Karpas-422 (cell line): ENCODE data around the gene TFPI. TPM values are rescaled to one million over a fixed set of nuclear protein-coding genes. Genes with fewer than 3 reads are reported as not detected.

Experiments used
- DNase-seq: peaks from one replicate; pipeline ENCODE4 v3.0.0-alpha.2; 2015
- H2AFZ ChIP-seq: fragments of 200-600 bp; sonication (generic); 2 replicates; pipeline ENCODE4 v1.6.1; 2014; ENCODE audit warnings: antibody characterized with exemption, low read length, mixed read lengths
- H3K27ac ChIP-seq: fragments of 200-600 bp; sonication (generic); 2 replicates; pipeline ENCODE4 v1.5.1; 2014; ENCODE audit warnings: mild to moderate bottlenecking, low read length, moderate library complexity
- H3K27me3 ChIP-seq: fragments of 200-600 bp; sonication (generic); 2 replicates; pipeline ENCODE4 v1.6.1; 2014; ENCODE audit warnings: low read length, mixed read lengths
- H3K36me3 ChIP-seq: fragments of 200-600 bp; sonication (generic); 2 replicates; pipeline ENCODE4 v1.6.1; 2014; ENCODE audit warnings: low read length, mixed read lengths; ENCODE audit not compliant: insufficient read depth
- H3K4me1 ChIP-seq: fragments of 200-600 bp; sonication (generic); 2 replicates; pipeline ENCODE4 v1.6.1; 2014; ENCODE audit warnings: mild to moderate bottlenecking, low read length, mixed read lengths
- H3K4me2 ChIP-seq: fragments of 200-600 bp; sonication (generic); 2 replicates; pipeline ENCODE4 v1.6.1; 2014; ENCODE audit warnings: low read length, low read depth, mild to moderate bottlenecking; ENCODE audit not compliant: poor library complexity, severe bottlenecking
- H3K4me3 ChIP-seq: fragments of 200-600 bp; sonication (generic); 2 replicates; pipeline ENCODE4 v1.5.1; 2014; ENCODE audit warnings: mild to moderate bottlenecking, antibody characterized with exemption, low read length, mixed read lengths
- H3K79me2 ChIP-seq: fragments of 200-600 bp; sonication (generic); 2 replicates; pipeline ENCODE4 v1.6.1; 2014; ENCODE audit warnings: mild to moderate bottlenecking, low read length, mixed read lengths
- H3K9ac ChIP-seq: fragments of 200-600 bp; sonication (generic); 2 replicates; pipeline ENCODE4 v1.6.0; 2014; ENCODE audit warnings: low read length
- H3K9me2 ChIP-seq: fragments of 200-600 bp; sonication (generic), shearing (Covaris generic); replicated peaks from 2 replicates; pipeline ENCODE4 v1.6.0; 2014; ENCODE audit warnings: mild to moderate bottlenecking, low read length, moderate library complexity; ENCODE audit not compliant: insufficient read depth
- H3K9me3 ChIP-seq: fragments of 300-700, 200-600 bp; sonication (generic); 2 replicates; pipeline ENCODE4 v1.6.1; 2014; ENCODE audit warnings: low read length, mixed read lengths
- H4K20me1 ChIP-seq: fragments of 200-600 bp; sonication (generic); 2 replicates; pipeline ENCODE4 v1.6.1; 2014; ENCODE audit warnings: mild to moderate bottlenecking, antibody characterized with exemption, low read length, low read depth; ENCODE audit not compliant: insufficient read depth
- total RNA-seq: library from RNA; depleted of rRNA; stranded (reverse); fragments of >200 nt; shearing (Covaris generic); gene quantifications from 2 replicates; pipeline ENCODE4 v1.2.3, GENCODE V29; 2014; ENCODE audit warnings: low replicate concordance

Gene TFPI
- total RNA-seq, 1 experiment from 2014 or later, result not detected

DNA sequence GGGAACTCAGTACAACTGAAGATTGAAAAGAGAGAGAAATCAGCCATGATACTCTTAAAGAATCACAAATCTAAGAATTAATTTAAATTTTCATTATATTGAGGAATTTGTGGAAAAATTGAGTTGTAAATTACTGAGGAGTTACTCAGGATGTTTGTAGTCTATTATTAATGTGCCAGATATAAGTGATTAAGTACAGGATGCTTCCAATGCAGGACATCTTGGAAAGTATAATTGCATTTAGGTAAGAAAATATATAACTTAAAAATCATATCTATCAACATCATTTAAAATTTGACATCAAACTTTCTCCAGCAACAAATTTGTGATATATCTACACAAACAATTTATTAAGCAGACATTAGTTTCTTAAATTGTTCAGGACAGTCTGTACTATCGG is 107.5 kb downstream of the TFPI start:
- Histone ChIP-seq H3K27ac (no peak overlapping the region), H3K79me2 (no peaks in the 10 kb centered on the region), H2AFZ (no peak overlapping the region; the same call in 1 of the 2 replicates), H3K27me3 (no peaks in the 10 kb centered on the region), H3K4me3 (no peak overlapping the region), H3K9ac (no peak overlapping the region), H3K4me2 (no peak overlapping the region), H4K20me1 (no peaks in the 10 kb centered on the region), H3K36me3 (no peaks in the 10 kb centered on the region), H3K9me2 (no peaks in the 10 kb centered on the region), H3K4me1 (no peaks in the 10 kb centered on the region), H3K9me3 (no peaks in the 10 kb centered on the region)
- no peak for DNase-seq

DNA sequence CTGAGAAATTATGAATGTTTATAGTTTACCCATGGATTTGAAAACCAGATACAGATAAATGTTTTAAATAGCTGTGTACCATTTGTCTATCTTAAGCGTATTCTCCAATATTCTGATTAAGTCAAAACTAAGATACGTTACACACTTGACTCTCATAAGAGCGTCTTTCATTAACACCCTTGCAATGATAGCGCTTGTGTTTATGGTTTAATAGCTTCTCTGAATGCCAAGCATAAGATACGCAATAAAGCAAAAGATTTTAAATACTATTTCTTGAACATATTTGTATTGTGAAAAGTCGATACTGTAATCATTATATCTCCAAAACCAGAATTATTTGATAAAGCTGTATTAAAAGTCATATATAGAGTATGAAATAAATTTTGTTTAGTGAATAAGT is 109.2 kb downstream of the TFPI start:
- no peaks in the 10 kb centered on the region for H3K9me2 ChIP-seq
- no peak overlapping the region for H3K4me2 ChIP-seq
- no peaks in the 10 kb centered on the region for H3K36me3 ChIP-seq
- no peak overlapping the region for H3K4me3 ChIP-seq
- H4K20me1 ChIP-seq, result no peaks in the 10 kb centered on the region
- no peaks in the 10 kb centered on the region for H3K79me2 ChIP-seq
- no peak overlapping the region for H3K9ac ChIP-seq
- DNase-seq, result no peak
- H3K27ac ChIP-seq, result no peak overlapping the region
- no peaks in the 10 kb centered on the region for H3K27me3 ChIP-seq
- no peaks in the 10 kb centered on the region for H3K9me3 ChIP-seq
- no peak overlapping the region for H2AFZ ChIP-seq
- no peaks in the 10 kb centered on the region for H3K4me1 ChIP-seq

DNA sequence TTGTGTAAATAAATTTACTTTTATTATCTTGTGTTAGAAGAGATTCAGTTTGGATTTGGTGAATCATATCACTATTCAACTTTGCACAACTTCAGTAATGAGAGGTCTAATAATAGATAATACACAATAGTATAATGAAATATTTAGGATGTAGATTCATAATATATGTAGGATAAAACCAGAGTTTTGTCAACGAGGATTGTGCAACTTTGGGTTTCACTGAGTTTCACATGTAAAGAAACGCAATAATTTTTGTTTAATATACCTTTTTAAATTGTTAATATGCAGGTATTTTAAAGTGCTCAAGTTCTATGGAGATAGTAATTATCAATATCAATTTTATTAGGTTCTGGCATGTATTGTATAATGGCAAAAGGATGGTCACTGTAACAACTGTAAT is 111.5 kb downstream of the TFPI start:
- no peak for DNase-seq
- Histone ChIP-seq H3K27ac (no peak overlapping the region), H3K4me1 (no peaks in the 10 kb centered on the region), H3K27me3 (no peaks in the 10 kb centered on the region), H3K9me2 (no peaks in the 10 kb centered on the region), H4K20me1 (no peaks in the 10 kb centered on the region), H3K9me3 (no peaks in the 10 kb centered on the region), H3K36me3 (no peaks in the 10 kb centered on the region), H3K4me3 (no peak overlapping the region), H2AFZ (no peak overlapping the region), H3K9ac (no peak overlapping the region), H3K79me2 (no peaks in the 10 kb centered on the region), H3K4me2 (no peak overlapping the region)

DNA sequence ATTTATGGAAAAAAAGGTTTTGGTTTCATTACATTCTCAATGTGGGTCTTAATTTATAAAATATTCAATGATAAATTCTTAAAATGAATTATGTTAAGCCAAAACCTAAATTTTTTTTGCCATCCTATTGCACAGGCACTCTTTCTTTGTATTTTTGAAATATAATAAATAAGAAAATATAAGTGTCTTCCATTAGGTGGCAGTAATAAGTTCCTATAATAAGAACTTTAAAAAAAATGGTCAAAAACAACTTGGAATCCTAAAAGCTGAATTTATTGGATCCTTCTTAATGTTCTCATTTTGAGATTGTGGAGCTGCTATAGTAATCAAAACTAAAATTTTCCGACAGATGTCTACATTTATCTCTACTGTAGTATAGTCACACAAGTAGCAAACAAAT is 111.9 kb downstream of the TFPI start:
- no peaks in the 10 kb centered on the region for H3K9me3 ChIP-seq
- H3K36me3 ChIP-seq, result no peaks in the 10 kb centered on the region
- H3K9me2 ChIP-seq, result no peaks in the 10 kb centered on the region
- no peaks in the 10 kb centered on the region for H3K27me3 ChIP-seq
- no peaks in the 10 kb centered on the region for H3K4me1 ChIP-seq
- H4K20me1 ChIP-seq, result no peaks in the 10 kb centered on the region
- no peak for DNase-seq
- no peak overlapping the region for H2AFZ ChIP-seq
- H3K79me2 ChIP-seq, result no peaks in the 10 kb centered on the region
- no peak overlapping the region for H3K4me3 ChIP-seq
- H3K9ac ChIP-seq, result no peak overlapping the region
- no peak overlapping the region for H3K4me2 ChIP-seq
- no peak overlapping the region for H3K27ac ChIP-seq

DNA sequence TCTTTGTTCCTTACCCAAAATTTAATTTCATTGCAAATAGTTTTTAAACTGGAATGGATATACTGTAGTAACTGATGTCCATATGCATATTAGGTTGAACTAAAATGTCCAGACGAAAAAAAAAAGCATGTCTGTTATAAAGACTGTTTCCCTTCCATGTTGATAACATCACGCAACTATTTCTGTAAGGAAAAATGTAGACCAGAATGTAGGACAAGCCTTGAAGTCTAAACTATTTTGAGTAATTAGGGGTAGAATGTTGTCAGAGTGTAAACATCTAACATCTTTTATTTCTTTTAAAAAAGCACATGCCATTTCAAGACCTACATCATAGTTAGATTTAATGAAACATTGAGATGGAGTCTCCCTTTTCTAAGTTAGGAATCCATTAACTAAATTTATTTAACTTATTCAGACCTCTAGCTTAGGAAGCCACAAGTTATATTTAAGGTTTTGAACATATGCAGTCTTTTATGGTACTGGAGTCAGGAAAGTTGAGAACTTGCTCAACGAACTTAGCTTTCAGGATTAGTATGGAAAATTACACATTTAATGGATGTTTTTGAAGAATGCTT is 114.0 kb downstream of the TFPI start:
- H4K20me1 ChIP-seq, result no peaks in the 10 kb centered on the region
- no peak overlapping the region for H3K27ac ChIP-seq
- H3K9me3 ChIP-seq, result no peaks in the 10 kb centered on the region
- H2AFZ ChIP-seq, result no peak overlapping the region
- no peaks in the 10 kb centered on the region for H3K4me1 ChIP-seq
- no peak overlapping the region for H3K9ac ChIP-seq
- no peak for DNase-seq
- H3K4me3 ChIP-seq, result no peak overlapping the region
- no peaks in the 10 kb centered on the region for H3K79me2 ChIP-seq
- H3K36me3 ChIP-seq, result no peaks in the 10 kb centered on the region
- H3K4me2 ChIP-seq, result no peak overlapping the region
- H3K9me2 ChIP-seq, result no peaks in the 10 kb centered on the region
- H3K27me3 ChIP-seq, result no peaks in the 10 kb centered on the region

DNA sequence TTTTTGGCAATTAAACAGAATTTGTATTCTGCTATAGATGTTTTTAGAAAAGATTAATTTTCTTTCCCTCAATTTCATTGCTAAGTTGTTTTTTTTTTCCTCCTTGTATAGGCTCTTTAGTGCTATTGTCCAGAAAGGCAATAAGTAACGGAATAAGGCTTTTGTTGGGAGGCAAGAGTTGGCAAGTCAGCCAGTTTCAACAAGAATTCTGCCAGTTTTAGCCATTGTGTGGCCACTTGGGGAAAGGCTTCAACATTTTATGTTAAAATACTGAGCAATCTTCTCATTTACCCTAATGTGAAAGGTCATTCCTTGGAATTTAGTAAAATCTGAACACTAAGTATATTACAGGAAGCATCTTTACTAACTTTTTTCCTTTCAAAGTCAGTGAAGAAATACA is 115.8 kb downstream of the TFPI start:
- H3K79me2 ChIP-seq, result no peaks in the 10 kb centered on the region
- H3K9me3 ChIP-seq, result no peaks in the 10 kb centered on the region
- no peak overlapping the region for H3K9ac ChIP-seq
- H3K36me3 ChIP-seq, result no peaks in the 10 kb centered on the region
- no peak overlapping the region for H3K4me2 ChIP-seq
- H3K9me2 ChIP-seq, result no peaks in the 10 kb centered on the region
- no peak overlapping the region for H3K4me3 ChIP-seq
- no peak overlapping the region for H2AFZ ChIP-seq
- no peak overlapping the region for H3K27ac ChIP-seq
- DNase-seq, result no peak
- no peaks in the 10 kb centered on the region for H3K27me3 ChIP-seq
- no peaks in the 10 kb centered on the region for H4K20me1 ChIP-seq
- no peaks in the 10 kb centered on the region for H3K4me1 ChIP-seq

DNA sequence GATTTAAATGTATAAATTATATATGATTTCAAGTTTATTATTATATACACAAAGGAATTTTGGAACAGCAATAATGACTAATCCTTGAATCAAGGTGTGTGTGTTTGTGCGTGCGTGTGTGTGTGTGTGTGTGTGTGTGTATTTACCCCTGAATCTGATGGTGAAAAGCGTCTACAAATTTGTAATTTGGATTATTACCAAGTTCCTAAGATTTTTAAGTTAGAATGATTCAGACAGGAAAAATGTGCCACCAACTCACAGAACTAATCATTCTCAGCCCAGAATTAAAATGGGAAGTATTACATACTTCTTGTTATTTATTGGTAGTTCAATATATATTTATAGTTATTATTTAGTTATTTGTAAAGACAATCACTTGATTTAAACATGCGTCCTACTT is 118.5 kb downstream of the TFPI start:
- Histone ChIP-seq H3K27me3 (no peaks in the 10 kb centered on the region), H3K36me3 (no peaks in the 10 kb centered on the region), H3K79me2 (no peaks in the 10 kb centered on the region), H3K9ac (no peak overlapping the region), H3K4me1 (no peaks in the 10 kb centered on the region), H2AFZ (no peak overlapping the region), H4K20me1 (no peaks in the 10 kb centered on the region), H3K27ac (no peak overlapping the region), H3K4me2 (no peak overlapping the region), H3K4me3 (no peak overlapping the region), H3K9me3 (no peaks in the 10 kb centered on the region), H3K9me2 (no peaks in the 10 kb centered on the region)
- DNase-seq, result no peak

DNA sequence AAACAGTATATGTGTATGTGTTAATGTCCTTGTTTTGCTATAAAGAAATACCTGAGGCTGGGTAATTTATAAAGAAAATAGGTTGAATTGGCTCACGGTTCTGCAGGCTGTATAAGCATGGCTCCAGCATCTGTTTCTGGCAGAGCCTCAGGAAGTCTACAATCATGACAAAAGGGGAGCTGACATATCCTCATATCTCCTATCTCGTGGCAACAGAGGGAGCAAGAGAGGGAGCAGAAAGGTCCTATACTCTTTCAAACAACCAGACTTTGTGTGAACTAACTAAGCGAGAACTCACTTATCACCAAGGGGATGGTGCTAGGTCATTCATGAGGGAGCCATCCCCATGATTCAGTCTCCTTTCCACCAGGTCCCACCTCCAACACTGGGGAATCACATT is 119.2 kb downstream of the TFPI start:
- H3K79me2 ChIP-seq, result no peaks in the 10 kb centered on the region

DNA sequence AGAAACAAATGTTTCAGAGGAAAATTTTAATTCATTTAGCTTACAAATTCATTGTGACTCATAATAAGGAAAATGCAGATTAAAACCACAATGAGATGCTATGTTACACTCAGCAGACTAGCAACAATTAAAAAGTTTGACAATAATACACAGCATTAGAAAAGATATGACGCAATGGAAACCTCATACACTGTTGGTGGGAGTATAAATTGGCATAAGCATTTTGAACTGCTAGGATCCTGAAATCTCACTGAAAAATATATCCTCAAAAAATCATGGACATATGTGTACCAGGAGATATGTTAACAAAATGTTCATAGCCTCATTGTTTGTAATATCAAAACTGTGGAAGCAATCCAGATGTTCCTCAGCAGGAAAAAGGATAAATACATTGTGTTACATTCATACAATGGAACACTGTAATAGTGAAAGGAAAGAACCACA is 119.9 kb downstream of the TFPI start:
- Histone ChIP-seq H3K4me2 (no peak overlapping the region), H4K20me1 (no peaks in the 10 kb centered on the region), H3K27me3 (no peaks in the 10 kb centered on the region), H3K36me3 (no peaks in the 10 kb centered on the region), H3K9me2 (no peaks in the 10 kb centered on the region), H3K79me2 (no peaks in the 10 kb centered on the region), H3K9ac (no peak overlapping the region), H2AFZ (no peak overlapping the region), H3K4me1 (no peaks in the 10 kb centered on the region), H3K9me3 (no peaks in the 10 kb centered on the region), H3K27ac (no peak overlapping the region), H3K4me3 (no peak overlapping the region)
- DNase-seq, result no peak

More for the DNA sequence above, 119.2 kb downstream of the TFPI start:
- no peak overlapping the region for H3K27ac ChIP-seq
- no peak overlapping the region for H2AFZ ChIP-seq
- no peaks in the 10 kb centered on the region for H3K9me2 ChIP-seq
- no peak overlapping the region for H3K4me2 ChIP-seq
- H3K9me3 ChIP-seq, result no peaks in the 10 kb centered on the region
- no peaks in the 10 kb centered on the region for H3K36me3 ChIP-seq
- H3K4me1 ChIP-seq, result no peaks in the 10 kb centered on the region
- H3K9ac ChIP-seq, result no peak overlapping the region
- H3K4me3 ChIP-seq, result no peak overlapping the region
- H3K27me3 ChIP-seq, result no peaks in the 10 kb centered on the region
- DNase-seq, result no peak
- H4K20me1 ChIP-seq, result no peaks in the 10 kb centered on the region
